ENCODE measurements around the gene FOXP1.

DNA sequence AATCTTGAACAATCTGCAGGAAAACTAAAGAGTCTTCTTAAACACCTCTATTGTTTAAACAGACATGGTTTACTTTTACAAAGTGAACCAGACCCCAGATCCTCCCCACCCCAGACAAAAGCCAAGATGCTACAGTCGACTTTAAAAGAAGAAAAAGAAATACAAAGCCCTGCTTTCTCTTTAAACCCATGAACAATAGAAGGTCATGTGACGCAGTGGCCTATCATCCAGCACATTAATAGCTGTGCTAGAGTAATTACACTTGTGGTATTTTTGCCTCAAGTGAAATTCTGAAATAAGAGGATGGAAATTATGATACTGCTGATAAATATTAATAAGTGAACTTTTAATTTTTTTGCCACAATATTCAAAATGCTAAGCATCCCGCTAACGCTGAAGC is 613.4 kb downstream of the FOXP1 start:
- TF ChIP-seq CTCF (IDR thresholded peaks at IDR 0.05) = no peak
- no peak for TF ChIP-seq EZH2 (IDR thresholded peaks at IDR 0.05)
- no peak for TF ChIP-seq EZH2phosphoT487 (IDR thresholded peaks at IDR 0.05)

Data from neural progenitor cell (in vitro differentiated cells).